GM19397 (cell line): ENCODE data around the gene SLC25A47.

Experiments used
- ATAC-seq: cut with Tn5 transposase; IDR thresholded peaks from one replicate; pipeline ENCODE4 v1.9.1; 2021; ENCODE audit warnings: mild to moderate bottlenecking, moderate library complexity; ENCODE audit not compliant: unreplicated experiment

SLC25A47 gene

DNA sequence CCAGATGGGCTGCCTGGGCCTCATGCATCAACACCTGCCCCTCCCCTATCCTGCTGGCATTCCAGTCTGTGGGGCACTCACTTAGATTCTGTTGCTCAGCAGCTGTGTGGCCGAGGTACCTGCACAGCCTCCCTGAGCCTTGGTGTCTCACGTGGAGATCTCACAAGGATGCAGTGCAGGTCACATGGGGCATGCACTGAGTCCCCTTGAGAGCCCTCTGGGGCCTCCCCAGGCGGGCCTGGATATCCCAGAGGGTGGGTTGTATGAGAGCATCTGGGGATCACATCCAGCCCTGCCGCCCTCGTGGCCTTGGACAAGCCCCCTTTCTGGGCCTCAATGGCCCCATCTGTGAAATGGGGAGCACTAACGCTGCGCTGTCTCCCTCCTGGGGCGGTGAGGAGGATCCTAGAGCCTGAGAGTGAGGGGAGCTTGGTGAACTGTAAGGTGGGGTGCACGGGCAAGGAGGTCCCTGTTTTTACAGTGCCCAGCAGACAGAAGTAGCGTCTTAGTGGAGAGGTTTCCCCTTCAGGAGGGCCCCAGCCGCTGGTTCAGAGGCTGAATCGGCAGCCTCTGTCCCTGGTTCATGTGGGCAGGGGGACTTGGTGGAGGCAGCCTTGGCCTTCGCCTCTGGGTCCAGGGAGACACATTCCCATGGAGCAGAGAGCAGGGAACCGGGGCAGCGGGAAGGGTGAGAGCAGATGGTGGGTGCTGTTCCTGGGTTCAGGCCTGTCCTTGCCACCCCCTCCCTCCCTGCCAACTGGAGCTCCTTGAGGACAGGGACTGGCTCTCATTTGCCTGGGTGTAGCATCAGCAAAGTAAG, 791 bp upstream of the SLC25A47 start:
- ATAC-seq: no peak

DNA sequence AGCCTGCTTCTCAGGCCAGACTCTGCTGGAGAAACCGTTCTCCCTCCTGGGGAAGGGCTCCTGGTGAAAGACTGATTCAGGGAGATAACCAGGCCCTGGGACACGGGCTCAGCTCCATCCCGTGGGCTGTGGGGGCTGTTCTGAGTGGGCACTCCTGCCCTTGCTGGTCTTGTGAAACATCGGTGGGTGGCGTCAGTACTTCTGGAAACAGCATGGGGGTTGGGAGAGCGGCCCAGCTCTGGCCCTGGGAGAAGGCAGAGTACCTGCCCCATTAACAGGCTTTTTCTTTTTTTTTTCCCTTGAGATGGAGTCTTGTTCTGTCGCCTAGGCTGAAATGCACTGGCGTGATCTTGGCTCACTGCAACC, 786 bp downstream of the SLC25A47 start:
- no peak for ATAC-seq

DNA sequence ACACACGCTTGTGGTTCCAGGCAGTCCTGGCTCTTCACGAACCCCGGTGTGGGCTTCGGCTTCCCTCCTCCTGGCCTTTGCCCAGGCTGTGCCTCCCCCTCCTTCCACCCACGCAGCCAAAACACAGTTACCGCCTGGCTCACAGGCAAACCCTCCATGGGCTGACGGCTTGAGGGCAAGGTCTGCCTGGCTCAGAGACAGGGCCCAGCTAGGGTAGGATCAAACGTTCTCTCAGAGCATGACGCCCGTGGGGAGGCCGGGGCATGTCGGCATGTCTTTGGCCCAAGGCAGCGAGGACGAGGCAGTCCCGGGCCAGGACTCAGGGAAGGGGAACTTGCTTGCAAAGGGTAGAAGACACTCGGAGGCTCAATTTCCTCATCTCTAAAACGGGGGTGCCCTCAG, 2.1 kb downstream of the SLC25A47 start:
- no peak for ATAC-seq

DNA sequence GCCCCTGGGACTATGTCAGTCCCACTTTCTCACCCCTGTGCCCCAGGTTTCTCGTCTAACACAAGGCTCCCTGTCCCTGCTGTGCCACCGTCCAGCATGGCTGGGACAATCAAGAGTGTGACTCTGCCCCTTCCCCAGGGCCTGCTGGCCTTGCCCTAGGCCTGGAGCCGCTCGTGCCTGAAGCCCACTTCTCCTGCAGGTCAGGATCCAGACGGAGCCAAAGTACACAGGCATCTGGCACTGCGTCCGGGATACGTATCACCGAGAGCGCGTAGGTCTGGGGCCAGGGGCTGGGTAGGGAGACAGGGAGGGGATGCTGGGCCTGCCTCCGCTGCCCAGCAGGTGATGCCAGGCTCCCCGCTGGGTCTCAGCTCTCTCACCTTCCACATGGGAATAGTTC, 2.8 kb downstream of the SLC25A47 start:
- no peak for ATAC-seq

DNA sequence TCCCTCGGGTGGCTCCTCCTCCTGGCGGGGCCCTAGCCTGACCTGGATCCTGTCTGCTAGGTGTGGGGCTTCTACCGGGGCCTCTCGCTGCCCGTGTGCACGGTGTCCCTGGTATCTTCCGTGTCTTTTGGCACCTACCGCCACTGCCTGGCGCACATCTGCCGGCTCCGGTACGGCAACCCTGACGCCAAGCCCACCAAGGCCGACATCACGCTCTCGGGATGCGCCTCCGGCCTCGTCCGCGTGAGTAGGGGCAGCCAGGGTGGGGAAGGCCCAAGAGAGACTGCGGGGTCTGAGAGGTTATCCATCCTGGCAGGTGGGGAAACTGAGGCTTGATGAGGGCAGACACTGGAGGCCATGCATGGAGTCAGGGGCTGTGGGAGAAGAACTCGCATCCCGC, 4.0 kb downstream of the SLC25A47 start:
- ATAC-seq: no peak

DNA sequence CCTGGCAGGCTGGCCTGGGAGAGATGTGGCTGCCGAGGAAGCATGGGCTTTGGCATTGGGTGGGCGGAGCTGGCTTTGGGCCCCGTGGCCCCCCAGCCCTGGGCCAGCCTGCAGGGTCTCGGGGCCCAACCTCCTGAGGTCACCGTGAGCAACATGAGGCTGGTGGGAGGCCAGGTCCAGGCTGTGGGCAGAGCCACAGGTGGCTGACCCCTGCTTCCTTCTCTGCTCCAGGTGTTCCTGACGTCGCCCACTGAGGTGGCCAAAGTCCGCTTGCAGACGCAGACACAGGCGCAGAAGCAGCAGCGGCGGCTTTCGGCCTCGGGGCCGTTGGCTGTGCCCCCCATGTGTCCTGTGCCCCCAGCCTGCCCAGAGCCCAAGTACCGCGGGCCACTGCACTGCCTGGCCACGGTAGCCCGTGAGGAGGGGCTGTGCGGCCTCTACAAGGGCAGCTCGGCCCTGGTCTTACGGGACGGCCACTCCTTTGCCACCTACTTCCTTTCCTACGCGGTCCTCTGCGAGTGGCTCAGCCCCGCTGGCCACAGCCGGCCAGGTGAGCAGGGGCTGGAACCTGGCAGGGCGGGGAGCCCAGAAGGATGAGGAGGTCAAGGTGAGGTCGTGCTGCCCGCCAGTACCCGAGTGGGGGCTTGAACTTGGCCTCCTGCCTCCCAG, 5.5 kb downstream of the SLC25A47 start:
- ATAC-seq: no peak

DNA sequence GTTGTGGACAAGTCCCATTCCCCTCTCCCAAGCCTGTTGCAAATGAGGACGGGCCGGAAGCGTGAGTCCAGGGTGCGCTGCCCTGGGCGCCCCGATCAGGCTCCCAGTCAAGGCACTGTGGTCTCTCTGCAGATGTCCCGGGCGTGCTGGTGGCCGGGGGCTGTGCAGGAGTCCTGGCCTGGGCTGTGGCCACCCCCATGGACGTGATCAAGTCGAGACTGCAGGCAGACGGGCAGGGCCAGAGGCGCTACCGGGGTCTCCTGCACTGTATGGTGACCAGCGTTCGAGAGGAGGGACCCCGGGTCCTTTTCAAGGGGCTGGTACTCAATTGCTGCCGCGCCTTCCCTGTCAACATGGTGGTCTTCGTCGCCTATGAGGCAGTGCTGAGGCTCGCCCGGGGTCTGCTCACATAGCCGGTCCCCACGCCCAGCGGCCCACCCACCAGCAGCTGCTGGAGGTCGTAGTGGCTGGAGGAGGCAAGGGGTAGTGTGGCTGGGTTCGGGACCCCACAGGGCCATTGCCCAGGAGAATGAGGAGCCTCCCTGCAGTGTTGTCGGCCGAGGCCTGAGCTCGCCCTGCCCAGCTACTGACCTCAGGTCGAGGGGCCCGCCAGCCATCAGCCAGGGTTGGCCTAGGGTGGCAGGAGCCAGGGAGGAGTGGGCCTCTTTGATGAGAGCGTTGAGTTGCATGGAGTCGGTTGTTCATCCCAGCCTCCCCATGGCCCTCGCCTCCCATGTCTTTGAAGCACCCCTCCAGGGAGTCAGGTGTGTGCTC, 6.3 kb downstream of the SLC25A47 start:
- no peak for ATAC-seq

DNA sequence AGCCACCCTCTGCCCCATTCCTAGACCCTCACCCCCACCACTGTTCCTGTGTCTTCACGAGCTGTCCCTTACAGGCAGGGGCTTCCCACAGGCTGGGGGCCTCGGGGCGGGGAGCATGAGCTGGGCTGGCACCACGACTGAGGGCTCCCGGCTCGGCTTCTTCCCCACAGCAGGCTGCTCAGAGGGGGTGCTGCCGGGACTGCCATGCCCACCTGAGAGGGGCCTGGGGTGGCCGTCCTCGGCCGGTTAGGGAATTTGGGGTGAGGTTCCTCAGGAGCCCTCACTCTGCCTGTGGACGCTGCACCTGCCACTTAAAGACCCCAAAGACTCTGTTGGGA, 6.8 kb downstream of the SLC25A47 start:
- no peak for ATAC-seq

DNA sequence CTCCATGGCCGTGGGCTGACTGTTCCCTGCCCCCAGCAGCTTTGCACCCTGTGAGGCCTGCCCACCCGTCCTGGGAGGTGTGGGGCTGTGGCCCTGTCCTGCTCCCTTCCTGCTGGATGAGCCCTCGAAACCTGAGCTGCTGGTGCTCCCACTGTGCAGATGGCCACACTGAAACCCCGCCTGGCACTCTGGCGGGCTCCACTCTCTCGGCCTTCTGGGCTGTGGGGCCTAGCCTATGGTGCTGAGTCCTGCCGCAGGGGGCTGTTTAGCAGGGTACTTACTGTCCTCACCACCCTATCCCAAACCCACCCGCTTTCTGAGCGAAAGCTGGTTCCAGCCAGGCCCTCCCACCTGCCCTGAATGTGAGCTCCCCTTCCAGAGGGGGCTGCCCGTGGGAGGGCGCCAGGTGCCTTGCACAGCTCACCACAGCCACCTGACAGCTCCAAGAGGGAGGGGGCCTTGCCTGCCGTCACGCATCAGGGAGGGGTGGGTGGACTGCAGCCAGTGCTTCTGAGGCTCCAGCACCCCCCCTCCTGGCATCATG, 7.3 kb downstream of the SLC25A47 start:
- no peak for ATAC-seq

DNA sequence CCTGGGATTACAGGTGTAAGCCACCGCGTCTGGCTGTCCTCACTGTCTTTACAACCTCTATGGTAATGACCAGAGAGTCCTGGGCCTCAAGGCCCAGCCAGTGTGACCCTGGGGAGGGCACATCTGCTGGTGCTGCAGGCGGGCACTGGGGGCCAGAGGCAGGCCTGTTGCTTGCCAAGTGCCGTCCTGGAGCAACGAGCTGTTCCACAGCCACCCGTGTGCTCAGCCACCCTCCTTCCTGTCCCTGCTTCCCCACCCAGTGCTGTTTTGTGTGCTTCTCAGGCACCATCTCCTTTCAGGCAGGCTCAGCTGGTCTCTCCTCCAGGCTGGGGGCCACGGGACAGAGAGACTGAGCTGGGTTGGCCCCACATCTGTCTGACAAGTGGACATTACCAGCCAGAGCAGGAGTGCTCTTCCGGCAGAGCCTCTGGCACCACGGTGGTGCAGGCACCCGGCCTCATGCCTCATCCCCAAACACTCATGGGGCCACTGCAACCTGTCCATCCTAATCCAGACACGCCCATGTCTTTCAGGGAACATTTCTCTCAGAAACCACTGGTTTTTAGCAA, 9.0 kb downstream of the SLC25A47 start:
- ATAC-seq: no peak

DNA sequence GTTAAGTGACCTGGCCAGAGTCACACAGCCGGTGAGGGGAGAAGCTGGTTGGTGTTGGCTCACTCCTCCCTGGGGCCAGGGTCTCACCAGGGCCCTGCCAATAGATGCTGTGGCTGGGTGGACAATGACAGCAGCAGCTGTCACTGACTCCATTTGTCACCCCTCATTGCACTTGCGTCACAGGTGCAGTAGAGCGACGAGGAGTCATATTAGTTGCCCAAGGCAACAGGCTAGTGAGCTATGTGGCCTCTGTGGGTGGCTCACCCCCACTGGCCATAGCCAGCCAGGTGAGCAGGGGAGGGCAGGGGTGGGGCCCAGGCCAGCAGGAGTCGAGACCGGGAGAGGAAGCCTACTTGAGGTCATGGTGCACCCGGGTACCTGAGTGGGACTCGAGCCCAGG, 9.7 kb downstream of the SLC25A47 start:
- ATAC-seq: peak; percentile 61

DNA sequence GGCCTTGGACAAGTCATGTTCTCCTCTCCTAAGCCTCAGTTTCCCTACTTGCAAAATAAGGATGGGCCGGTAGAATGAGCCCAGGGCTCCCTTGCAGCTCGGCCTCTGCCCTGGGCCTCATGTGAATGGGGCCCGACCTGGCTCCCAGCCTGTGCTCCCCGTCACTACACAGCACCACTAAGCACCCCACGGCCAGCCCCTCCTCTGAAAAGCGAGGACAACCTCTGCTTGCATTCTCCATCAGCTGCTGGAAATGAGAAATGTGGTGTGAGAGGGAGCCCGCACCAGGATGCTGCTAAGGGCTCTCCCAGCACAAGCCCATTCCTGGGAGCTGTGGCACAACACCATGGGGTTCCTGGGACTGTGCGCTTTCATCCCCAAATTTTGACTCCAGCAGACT, 10.2 kb downstream of the SLC25A47 start:
- ATAC-seq: peak; percentile 7

DNA sequence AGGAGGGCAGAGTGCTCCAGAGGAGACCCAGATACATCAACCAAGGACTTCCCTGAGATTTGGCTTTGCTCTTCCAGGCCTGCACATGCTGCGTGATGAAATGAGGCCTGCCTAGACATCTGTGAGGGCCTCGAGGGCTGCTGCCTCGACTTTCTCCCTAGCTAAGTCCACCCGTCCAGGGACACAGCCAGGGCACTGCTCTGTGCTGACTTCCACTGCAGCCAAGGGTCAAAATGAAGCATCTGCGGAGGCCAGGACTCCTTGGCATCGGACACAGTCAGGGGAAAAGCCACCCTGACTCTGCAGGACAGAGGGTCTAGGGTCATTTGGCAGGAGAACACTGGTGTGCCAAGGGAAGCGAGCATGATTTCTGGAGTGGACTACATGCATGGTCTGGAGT, 10.7 kb downstream of the SLC25A47 start:
- no peak for ATAC-seq

DNA sequence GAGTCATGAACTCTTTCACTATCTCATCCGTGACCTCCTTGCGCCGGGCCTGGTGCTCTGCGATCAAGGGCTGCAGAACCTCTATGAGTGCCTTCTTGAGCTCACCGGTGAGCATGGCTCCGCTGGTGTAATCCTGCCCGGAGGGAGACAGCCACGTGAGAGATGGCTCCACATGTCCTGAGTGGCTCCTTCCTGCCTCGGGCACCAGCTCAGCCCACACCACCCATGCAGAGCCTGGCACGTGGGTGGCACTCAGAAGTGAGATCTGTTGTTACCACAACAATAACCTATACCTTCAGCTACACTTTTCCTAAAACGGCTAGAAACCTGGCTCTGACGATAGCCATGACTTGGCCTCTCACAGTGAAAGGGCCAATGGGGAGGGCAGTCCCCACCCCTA, 11.8 kb downstream of the SLC25A47 start:
- ATAC-seq: no peak

DNA sequence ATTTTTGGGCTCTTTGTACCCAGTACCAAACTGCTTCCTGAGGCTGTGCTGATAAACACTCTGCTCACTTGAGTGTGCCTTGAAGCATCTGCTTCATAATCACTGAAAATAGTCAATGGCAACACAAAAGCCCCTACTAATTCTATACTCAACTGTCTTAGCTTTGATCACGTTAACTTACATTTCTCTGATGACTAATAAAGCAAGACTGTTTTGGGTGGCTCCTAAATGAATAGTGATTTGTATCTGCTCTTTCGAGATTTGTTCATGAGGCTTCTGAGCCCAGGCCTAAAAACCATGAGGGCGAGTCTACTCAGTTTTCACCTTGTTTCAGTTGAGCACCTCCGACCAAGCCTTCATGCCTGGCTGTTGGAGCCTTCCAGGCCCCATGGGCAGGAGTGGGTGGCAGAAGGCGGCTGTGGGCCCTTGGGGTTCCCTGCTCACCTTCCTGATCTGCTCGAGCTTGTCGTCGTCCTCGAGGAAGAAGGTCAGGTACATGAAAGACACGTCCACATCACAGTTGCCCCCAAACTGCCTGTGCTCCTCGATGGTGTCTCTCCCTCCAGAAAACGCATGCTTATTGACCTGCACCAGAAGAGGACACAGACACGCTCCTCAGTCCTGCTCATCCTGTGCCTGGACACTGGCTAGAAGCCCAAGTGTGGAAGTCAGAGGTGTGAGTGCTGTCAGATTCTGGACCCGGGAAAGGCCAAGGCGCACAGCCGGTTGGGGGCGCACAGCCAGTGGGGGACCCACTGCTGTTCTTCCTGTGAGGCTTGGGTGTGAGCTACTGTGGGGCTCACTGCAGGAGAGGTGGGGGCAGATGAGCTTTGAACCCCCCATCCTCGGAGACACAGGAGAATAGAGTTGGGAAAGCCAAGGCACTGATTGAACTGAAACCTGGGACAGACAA, 13.7 kb downstream of the SLC25A47 start:
- no peak for ATAC-seq

DNA sequence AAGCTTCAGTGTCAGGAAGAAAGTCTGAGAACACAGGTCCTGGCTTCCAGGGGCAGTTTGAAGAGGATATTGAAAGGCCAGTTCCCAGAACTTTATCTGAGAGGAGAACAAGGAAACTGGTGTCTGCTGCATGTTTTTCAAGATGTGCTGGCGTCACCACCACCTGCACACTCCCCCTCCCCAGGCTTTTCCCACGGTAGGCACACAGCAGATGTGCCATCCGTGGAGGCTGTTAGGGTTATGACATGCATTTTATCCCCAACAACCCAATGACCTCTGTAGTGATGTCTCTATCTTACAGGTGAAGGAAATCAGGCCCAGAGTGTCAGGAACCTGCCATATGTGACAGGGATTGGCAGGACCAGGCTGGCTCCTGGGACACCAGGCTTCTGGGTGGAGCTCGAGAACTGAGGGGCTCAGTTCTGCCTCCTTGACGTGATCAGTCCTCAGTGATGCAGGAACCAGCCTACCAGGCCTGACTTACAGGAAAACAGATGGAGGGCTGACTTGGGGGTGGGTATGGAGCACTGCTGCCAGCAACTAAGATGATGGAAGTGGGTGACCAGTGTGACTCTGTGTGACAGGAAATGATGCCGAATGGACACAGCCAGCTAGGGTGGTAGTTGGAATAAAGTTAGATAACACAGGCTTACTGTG, 16.8 kb downstream of the SLC25A47 start:
- ATAC-seq: no peak

DNA sequence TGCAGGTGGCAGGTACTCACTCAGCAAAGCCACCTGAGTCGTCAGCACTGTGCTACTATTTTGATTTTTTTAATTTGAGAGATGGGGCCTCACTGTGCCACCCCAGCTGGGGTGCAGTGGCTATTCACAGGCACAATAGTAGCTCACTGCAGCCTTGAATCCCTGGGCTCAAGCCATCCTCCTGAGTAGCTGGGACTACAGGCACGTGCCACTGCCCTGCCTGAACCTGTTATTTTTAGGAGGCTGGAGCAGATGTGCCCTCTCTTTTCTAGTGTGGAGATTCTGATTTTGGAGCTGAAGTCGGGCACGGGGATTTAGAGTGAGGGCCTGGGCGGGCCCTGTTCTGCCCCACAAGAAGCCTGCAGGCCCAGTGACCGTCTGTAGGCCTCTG, 17.3 kb downstream of the SLC25A47 start:
- ATAC-seq: no peak

DNA sequence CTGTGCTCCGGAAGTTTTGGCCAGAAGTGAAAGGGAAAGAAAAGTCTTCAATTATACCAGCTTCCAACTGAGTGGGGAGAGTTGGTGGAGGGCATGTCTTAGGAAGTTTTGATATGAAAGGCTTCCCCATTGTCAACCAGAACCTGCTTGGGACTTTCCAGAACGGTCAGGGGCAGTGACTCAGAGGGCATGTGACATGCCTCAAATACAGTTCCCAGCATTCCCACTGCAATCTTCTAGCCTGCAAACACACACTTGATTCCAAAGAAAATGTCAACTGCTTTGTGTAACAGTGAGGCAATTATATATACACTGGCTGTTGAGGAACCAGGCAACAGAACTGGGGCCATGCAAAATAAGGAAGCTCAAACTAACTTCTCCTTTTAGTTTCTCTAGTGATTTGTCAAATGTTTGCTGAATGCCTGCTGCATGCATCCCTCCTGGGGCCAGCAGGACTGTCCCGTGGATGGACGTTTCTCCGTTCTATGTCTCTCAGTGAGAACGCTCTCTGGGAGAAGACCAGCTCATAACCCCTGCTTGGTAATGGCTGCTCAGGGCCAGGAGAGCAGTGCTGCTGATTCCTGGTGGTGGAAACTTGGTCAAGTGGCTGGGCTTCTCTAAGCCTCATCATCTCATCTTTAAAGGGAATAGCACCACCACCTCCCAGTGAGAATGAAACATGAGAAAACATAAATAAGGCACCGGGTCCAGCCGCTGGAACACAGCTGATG, 18.3 kb downstream of the SLC25A47 start:
- no peak for ATAC-seq

DNA sequence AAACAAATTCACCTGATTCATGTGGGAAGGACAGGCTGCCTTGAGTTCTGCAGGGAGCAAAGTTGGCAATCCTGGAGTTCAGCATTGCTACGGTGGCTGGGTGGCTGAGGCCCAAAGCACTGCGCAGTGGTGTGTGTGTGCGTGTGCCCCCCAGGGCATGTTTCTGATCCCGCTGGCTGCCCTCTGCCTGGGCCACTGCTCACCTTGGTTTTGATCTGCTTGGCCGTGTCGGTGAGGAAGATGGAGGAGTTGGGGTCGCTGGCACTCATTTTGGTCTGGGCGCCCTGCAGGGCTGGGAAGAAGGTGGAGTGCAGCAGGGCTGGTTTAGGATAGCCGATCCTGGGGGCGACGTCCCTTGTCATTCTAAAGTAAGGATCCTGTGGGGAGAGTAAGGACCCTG, 19.1 kb downstream of the SLC25A47 start:
- no peak for ATAC-seq
